Mesothelial cell of epicardium (in vitro differentiated cells): Measurements from ENCODE around the gene SLC7A9. TPM values are rescaled to one million over a fixed set of nuclear protein-coding genes. Genes with fewer than 3 reads are reported as not detected.

Experiments
- DNase-seq, 2 experiments: peaks; one replicate each; pipeline ENCODE4 v3.0.0; 2021; ENCODE audit warnings: low spot score in 2 of 2; ENCODE audit not compliant: unreplicated experiment in 2 of 2
- H3K27ac Mint-ChIP-seq: 2 replicates; pipeline ENCODE4 v1.8.0; 2021; ENCODE audit warnings: mixed read lengths
- H3K27me3 Mint-ChIP-seq: 2 replicates; pipeline ENCODE4 v1.8.0; 2021; ENCODE audit warnings: low read depth, mixed read lengths
- H3K36me3 Mint-ChIP-seq: 2 replicates; pipeline ENCODE4 v1.8.0; 2021; ENCODE audit warnings: mixed read lengths
- H3K4me1 Mint-ChIP-seq: 2 replicates; pipeline ENCODE4 v1.8.0; 2021; ENCODE audit warnings: mixed read lengths
- H3K4me3 Mint-ChIP-seq: 2 replicates; pipeline ENCODE4 v1.8.0; 2021; ENCODE audit warnings: mild to moderate bottlenecking, moderate library complexity, mixed read lengths
- H3K9me3 Mint-ChIP-seq: 2 replicates; pipeline ENCODE4 v1.8.0; 2021; ENCODE audit warnings: mixed read lengths
- total RNA-seq: library from RNA; stranded (reverse); gene quantifications from 3 replicates; pipeline ENCODE4 v1.2.1, GENCODE V29; 2021
- TF ChIP-seq, protein P1 (sequence below): fragments of 200-600 bp; sonication (generic); IDR thresholded peaks from one replicate; pipeline ENCODE4 v1.5.0; 2021; ENCODE audit warnings: antibody characterized with exemption; ENCODE audit not compliant: unreplicated experiment

Gene SLC7A9
- total RNA-seq, 1 donor from 2014 or later, result 0.65 TPM

GRCh38 chr19:32814624-32815023, 54.9 kb downstream of the SLC7A9 start:
- no peak for DNase-seq
- Mint-ChIP-seq H3K4me1 (peaks cover 3% of the 10 kb centered on the region), H3K27ac (no peak overlapping the region), H3K36me3 (no peaks in the 10 kb centered on the region), H3K4me3 (no peak overlapping the region), H3K27me3 (peaks cover 4% of the 10 kb centered on the region), H3K9me3 (no peaks in the 10 kb centered on the region)
- TF ChIP-seq, protein P1, sequence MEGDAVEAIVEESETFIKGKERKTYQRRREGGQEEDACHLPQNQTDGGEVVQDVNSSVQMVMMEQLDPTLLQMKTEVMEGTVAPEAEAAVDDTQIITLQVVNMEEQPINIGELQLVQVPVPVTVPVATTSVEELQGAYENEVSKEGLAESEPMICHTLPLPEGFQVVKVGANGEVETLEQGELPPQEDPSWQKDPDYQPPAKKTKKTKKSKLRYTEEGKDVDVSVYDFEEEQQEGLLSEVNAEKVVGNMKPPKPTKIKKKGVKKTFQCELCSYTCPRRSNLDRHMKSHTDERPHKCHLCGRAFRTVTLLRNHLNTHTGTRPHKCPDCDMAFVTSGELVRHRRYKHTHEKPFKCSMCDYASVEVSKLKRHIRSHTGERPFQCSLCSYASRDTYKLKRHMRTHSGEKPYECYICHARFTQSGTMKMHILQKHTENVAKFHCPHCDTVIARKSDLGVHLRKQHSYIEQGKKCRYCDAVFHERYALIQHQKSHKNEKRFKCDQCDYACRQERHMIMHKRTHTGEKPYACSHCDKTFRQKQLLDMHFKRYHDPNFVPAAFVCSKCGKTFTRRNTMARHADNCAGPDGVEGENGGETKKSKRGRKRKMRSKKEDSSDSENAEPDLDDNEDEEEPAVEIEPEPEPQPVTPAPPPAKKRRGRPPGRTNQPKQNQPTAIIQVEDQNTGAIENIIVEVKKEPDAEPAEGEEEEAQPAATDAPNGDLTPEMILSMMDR, result no peak

- H3K4me1 Mint-ChIP-seq, result peaks cover 3% of the 10 kb centered on the region
- no peak overlapping the region for H3K27ac Mint-ChIP-seq
These were observed 55.6 kb downstream of the SLC7A9 start for GRCh38 chr19:32813862-32814425.

DNA sequence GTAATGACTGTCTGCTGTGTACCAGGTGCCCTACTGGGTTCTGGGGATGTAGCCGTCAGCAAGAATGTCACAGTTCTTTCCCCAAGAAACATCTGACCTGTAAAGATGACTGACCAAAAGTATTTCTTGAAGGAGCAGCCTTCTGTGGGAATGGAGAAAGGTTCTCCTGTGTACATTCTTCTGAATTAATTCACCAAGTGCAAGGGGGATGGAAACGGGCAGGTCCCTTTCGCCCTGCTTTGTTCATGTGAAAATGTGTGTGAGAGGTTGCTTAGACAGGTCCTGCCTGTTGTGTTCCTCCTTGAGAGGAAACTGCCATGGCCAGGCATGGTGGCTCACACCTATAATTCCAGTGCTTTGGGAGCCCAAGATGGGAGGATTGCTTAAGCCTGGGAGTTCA, 57.0 kb downstream of the SLC7A9 start:
- no peaks in the 10 kb centered on the region for H3K36me3 Mint-ChIP-seq
- H3K27me3 Mint-ChIP-seq, result peaks cover 4% of the 10 kb centered on the region
- no peak overlapping the region for H3K4me3 Mint-ChIP-seq
- TF ChIP-seq, protein P1, result no peak
- peaks cover 3% of the 10 kb centered on the region for H3K4me1 Mint-ChIP-seq
- no peak for DNase-seq
- no peak overlapping the region for H3K27ac Mint-ChIP-seq
- H3K9me3 Mint-ChIP-seq, result no peaks in the 10 kb centered on the region

More at GRCh38 chr19:32813862-32814425, 55.6 kb downstream of the SLC7A9 start:
- no peak for DNase-seq
- H3K9me3 Mint-ChIP-seq, result no peaks in the 10 kb centered on the region
- no peaks in the 10 kb centered on the region for H3K36me3 Mint-ChIP-seq
- TF ChIP-seq, protein P1, result no peak
- H3K27me3 Mint-ChIP-seq, result peaks cover 4% of the 10 kb centered on the region
- H3K4me3 Mint-ChIP-seq, result no peak overlapping the region

- Mint-ChIP-seq H3K27me3 (peaks cover 4% of the 10 kb centered on the region), H3K27ac (no peak overlapping the region), H3K36me3 (no peaks in the 10 kb centered on the region), H3K4me1 (peaks cover 3% of the 10 kb centered on the region), H3K4me3 (no peak overlapping the region), H3K9me3 (no peaks in the 10 kb centered on the region)
- TF ChIP-seq, protein P1, result no peak
- DNase-seq, result no peak
These were observed 57.5 kb downstream of the SLC7A9 start for GRCh38 chr19:32812036-32812435.

GRCh38 chr19:32811151-32811550, 58.4 kb downstream of the SLC7A9 start:
- Mint-ChIP-seq H3K9me3 (no peaks in the 10 kb centered on the region), H3K27ac (no peak overlapping the region), H3K36me3 (no peaks in the 10 kb centered on the region), H3K4me3 (no peak overlapping the region), H3K4me1 (peaks cover 3% of the 10 kb centered on the region), H3K27me3 (peaks cover under 1% of the 10 kb centered on the region)
- no peak for DNase-seq
- TF ChIP-seq, protein P1, result no peak

- no peak overlapping the region for H3K27ac Mint-ChIP-seq
- TF ChIP-seq, protein P1, result no peak
- no peaks in the 10 kb centered on the region for H3K27me3 Mint-ChIP-seq
- no peaks in the 10 kb centered on the region for H3K9me3 Mint-ChIP-seq
- peaks cover 3% of the 10 kb centered on the region for H3K4me1 Mint-ChIP-seq
- DNase-seq, result no peak
- no peaks in the 10 kb centered on the region for H3K36me3 Mint-ChIP-seq
- no peak overlapping the region for H3K4me3 Mint-ChIP-seq
These were observed 59.1 kb downstream of the SLC7A9 start for GRCh38 chr19:32810452-32810851.
